WTC11 (cell line): ENCODE data around the gene TOM1L2. TPM values are rescaled to one million over a fixed set of nuclear protein-coding genes. Genes with fewer than 3 reads are reported as not detected.
A peak's percentile ranks its signal among the peaks of the same experiment; 100 is the strongest.

Experiments
- ATF1 ChIP-seq: sonication (generic); formaldehyde crosslinking; IDR thresholded peaks from 2 replicates; pipeline ENCODE4 v1.8.1; 2023; ENCODE audit warnings: mild to moderate bottlenecking, moderate library complexity, missing genetic modification reagents
- E2F4 ChIP-seq: sonication (generic); formaldehyde crosslinking; IDR thresholded peaks from 2 replicates; pipeline ENCODE4 v1.8.1; 2022; ENCODE audit warnings: low read depth, mild to moderate bottlenecking, moderate library complexity, missing genetic modification reagents, borderline replicate concordance
- ELF4 ChIP-seq: sonication (generic); formaldehyde crosslinking; IDR thresholded peaks from 2 replicates; pipeline ENCODE4 v1.8.1; 2022; ENCODE audit warnings: low read depth, mild to moderate bottlenecking, moderate library complexity, missing genetic modification reagents
- ETV6 ChIP-seq: sonication (generic); formaldehyde crosslinking; IDR thresholded peaks from 2 replicates; pipeline ENCODE4 v1.8.1; 2022; ENCODE audit warnings: mild to moderate bottlenecking, missing genetic modification reagents
- FOXP1 ChIP-seq: sonication (generic); formaldehyde crosslinking; IDR thresholded peaks from 2 replicates; pipeline ENCODE4 v1.8.0; 2022; ENCODE audit warnings: missing genetic modification reagents, mild to moderate bottlenecking, moderate library complexity, borderline replicate concordance
- GRHL2 ChIP-seq: fragments of 250-450 bp; sonication (Bioruptor Pico); IDR thresholded peaks from 2 replicates; pipeline ENCODE4 v1.8.0; 2022; ENCODE audit warnings: mild to moderate bottlenecking, moderate library complexity; ENCODE audit not compliant: insufficient replicate concordance, severe bottlenecking
- HMGA2 ChIP-seq: fragments of 250-450 bp; sonication (Bioruptor Pico); IDR thresholded peaks from 2 replicates; pipeline ENCODE4 v1.4.0; 2021; ENCODE audit warnings: mild to moderate bottlenecking, moderate library complexity
- JAZF1 ChIP-seq: fragments of 250-450 bp; sonication (Bioruptor Pico); IDR thresholded peaks from 2 replicates; pipeline ENCODE4 v1.9.0; 2021; ENCODE audit warnings: moderate library complexity, mild to moderate bottlenecking, inconsistent platforms
- NFATC4 ChIP-seq: fragments of 250-450 bp; sonication (Bioruptor Pico); IDR thresholded peaks from 2 replicates; pipeline ENCODE4 v1.9.0; 2021; ENCODE audit warnings: mild to moderate bottlenecking
- NFE2L1 ChIP-seq: sonication (generic); formaldehyde crosslinking; IDR thresholded peaks from 2 replicates; pipeline ENCODE4 v1.8.1; 2023; ENCODE audit warnings: missing genetic modification reagents
- NR2C2 ChIP-seq: sonication (generic); formaldehyde crosslinking; IDR thresholded peaks from 2 replicates; pipeline ENCODE4 v1.8.0; 2022; ENCODE audit warnings: mild to moderate bottlenecking, missing genetic modification reagents
- NR3C1 ChIP-seq: sonication (generic); formaldehyde crosslinking; conservative IDR thresholded peaks from 2 replicates; pipeline ENCODE4 v1.8.1; 2023; ENCODE audit warnings: low read depth, mild to moderate bottlenecking, missing genetic modification reagents
- OVOL2 ChIP-seq: fragments of 250-450 bp; sonication (Bioruptor Pico); IDR thresholded peaks from 2 replicates; pipeline ENCODE4 v1.9.0; 2021; ENCODE audit warnings: mild to moderate bottlenecking, borderline replicate concordance
- PRDM15 ChIP-seq: sonication (generic); formaldehyde crosslinking; IDR thresholded peaks from 2 replicates; pipeline ENCODE4 v1.8.0; 2022; ENCODE audit warnings: missing genetic modification reagents
- PRRX2 ChIP-seq: fragments of 250-450 bp; sonication (Bioruptor Pico); IDR thresholded peaks from 2 replicates; pipeline ENCODE4 v1.8.0; 2021; ENCODE audit warnings: mild to moderate bottlenecking
- RELA ChIP-seq: sonication (generic); formaldehyde crosslinking; IDR thresholded peaks from 2 replicates; pipeline ENCODE4 v1.8.1; 2022; ENCODE audit warnings: missing genetic modification reagents, mild to moderate bottlenecking, borderline replicate concordance
- TCF7 ChIP-seq: sonication (generic); formaldehyde crosslinking; IDR thresholded peaks from 2 replicates; pipeline ENCODE4 v1.8.0; 2022; ENCODE audit warnings: mild to moderate bottlenecking, low read depth, missing genetic modification reagents, moderate library complexity
- TEAD4 ChIP-seq: sonication (generic); formaldehyde crosslinking; IDR thresholded peaks from 2 replicates; pipeline ENCODE4 v1.8.0; 2022; ENCODE audit warnings: mild to moderate bottlenecking, missing genetic modification reagents
- ZBTB21 ChIP-seq: sonication (generic); formaldehyde crosslinking; IDR thresholded peaks from 2 replicates; pipeline ENCODE4 v1.8.1; 2023; ENCODE audit warnings: mild to moderate bottlenecking, missing genetic modification reagents, borderline replicate concordance
- ZBTB43 ChIP-seq: sonication (generic); formaldehyde crosslinking; IDR thresholded peaks from 2 replicates; pipeline ENCODE4 v1.8.1; 2023; ENCODE audit warnings: mild to moderate bottlenecking, missing genetic modification reagents
- ZNF232 ChIP-seq: sonication (generic); formaldehyde crosslinking; IDR thresholded peaks from 2 replicates; pipeline ENCODE4 v1.8.0; 2022; ENCODE audit warnings: mild to moderate bottlenecking, missing genetic modification reagents
- ZNF281 ChIP-seq: sonication (generic); formaldehyde crosslinking; IDR thresholded peaks from 2 replicates; pipeline ENCODE4 v1.8.0; 2023; ENCODE audit warnings: mild to moderate bottlenecking, missing genetic modification reagents
- ZNF532 ChIP-seq: fragments of 250-450 bp; sonication (Bioruptor Pico); IDR thresholded peaks from 2 replicates; pipeline ENCODE4 v1.9.0; 2021; ENCODE audit warnings: mild to moderate bottlenecking, borderline replicate concordance
- ZSCAN18 ChIP-seq: fragments of 250-450 bp; sonication (Bioruptor Pico); IDR thresholded peaks from 2 replicates; pipeline ENCODE4 v2.1.2; 2022; ENCODE audit warnings: mild to moderate bottlenecking, moderate library complexity
- total RNA-seq: library from RNA; stranded (reverse); gene quantifications from 3 replicates; pipeline ENCODE4 v1.2.3, GENCODE V29; 2021

Gene TOM1L2
- total RNA-seq, 1 experiment from 2014 or later = 6.4 TPM

GRCh38 chr17:17839791-17840707 lies 132.2 kb downstream of the TOM1L2 start (continued):
- TF ChIP-seq ZNF532 (CRISPR knock-in tag) = no peak
- TF ChIP-seq NR2C2 = peak; percentile 67
- TF ChIP-seq NFE2L1 (CRISPR knock-in tag) = no peak
- no peak for TF ChIP-seq OVOL2 (CRISPR knock-in tag)
- TF ChIP-seq TCF7 (CRISPR knock-in tag) = no peak
- TF ChIP-seq PRDM15 = no peak
- peak; percentile 42 for TF ChIP-seq FOXP1
- TF ChIP-seq NR3C1 (CRISPR knock-in tag) = no peak
- TF ChIP-seq ETV6 (CRISPR knock-in tag) = no peak
- no peak for TF ChIP-seq ZNF232 (CRISPR knock-in tag)
- no peak for TF ChIP-seq GRHL2 (CRISPR knock-in tag)
- no peak for TF ChIP-seq ELF4 (CRISPR knock-in tag)
- TF ChIP-seq E2F4 (CRISPR knock-in tag) = no peak
- TF ChIP-seq TEAD4 = no peak
- TF ChIP-seq ATF1 (CRISPR knock-in tag) = no peak
- TF ChIP-seq ZSCAN18 (CRISPR knock-in tag) = no peak
- peak; percentile 78; the same call in 1 of the 2 replicates for TF ChIP-seq RELA (CRISPR knock-in tag)
- TF ChIP-seq PRRX2 (CRISPR knock-in tag) = no peak
- no peak for TF ChIP-seq ZBTB21 (CRISPR knock-in tag)
- TF ChIP-seq JAZF1 (CRISPR knock-in tag) = no peak
- TF ChIP-seq NFATC4 (CRISPR knock-in tag) = no peak
- no peak for TF ChIP-seq HMGA2
- 0 out of 2 replicates have a peak, but pooled peaks have one; percentile 34 for TF ChIP-seq ZNF281 (CRISPR knock-in tag)
- TF ChIP-seq ZBTB43 (CRISPR knock-in tag) = no peak
